GDM1 (cell line): Measurements from ENCODE around the gene PDZD7.

ENCODE experiments used
- DNase-seq: peaks from one replicate; lab custom pipeline; 2025; lab: John Stamatoyannopoulos, UW

Gene PDZD7

DNA sequence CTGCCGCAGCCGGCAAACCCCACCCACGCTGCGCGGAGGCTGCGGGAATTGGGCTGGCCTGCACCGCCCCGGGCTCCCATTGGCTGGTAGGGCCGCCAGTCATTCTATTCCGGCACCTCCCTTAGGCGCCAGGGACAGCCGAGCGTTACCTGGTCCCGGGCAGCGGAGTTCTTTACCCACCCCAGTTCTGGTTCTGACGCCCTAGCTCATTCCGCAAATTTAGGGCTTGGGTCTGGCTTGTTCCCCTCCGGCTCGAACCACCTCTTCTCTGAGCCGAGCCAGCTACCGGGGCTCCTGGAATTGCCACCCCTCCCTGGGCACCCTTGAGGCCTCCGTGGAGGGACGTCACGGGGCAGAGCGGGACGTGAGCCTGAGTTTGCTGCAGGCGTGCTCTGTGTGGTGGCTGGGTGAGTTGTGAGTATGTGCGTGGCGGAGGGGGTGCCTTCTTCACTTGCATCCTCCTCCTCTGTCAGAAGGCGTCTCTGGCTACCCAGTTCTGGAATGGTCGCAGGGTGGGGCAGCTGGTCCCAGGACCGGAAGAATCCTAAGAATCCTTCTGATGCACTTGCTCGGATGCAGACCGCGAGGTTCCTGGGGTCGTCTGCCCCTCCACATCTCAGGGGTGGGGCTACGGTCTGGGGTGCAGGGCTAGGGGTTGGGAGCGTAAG lies at the start of gene PDZD7, which contains the start of gene SFXN3:
Gene PDZD7 (minus strand): TSS at position 2 of the 668 bp plus-strand sequence. CDS start 910 bp downstream, outside the sequence.
Gene SFXN3 (plus strand): TSS at position 107 of the 668 bp plus-strand sequence. CDS start 3,461 bp downstream, outside the sequence.
- DNase-seq, result peak; percentile 84

DNA sequence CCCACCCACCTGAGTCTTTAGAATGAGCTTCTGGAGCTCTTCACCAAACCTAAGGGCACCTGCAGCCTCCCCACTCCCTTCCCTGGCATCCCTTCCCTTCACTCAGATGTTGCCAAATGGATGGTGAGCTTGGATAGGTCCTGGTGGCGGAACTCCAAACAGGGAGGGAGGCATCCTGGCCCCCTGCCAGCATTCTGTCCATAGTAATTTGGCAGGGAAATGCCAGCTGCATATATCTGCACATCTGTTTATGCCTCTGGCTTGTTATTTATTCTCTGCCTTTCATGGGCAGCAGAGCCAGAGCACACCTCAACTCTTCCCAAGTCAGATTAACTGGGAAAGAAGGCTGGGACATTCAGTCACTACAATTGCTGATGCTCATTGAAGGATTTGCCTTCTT lies 48.9 kb upstream of the PDZD7 start:
- no peak for DNase-seq

GRCh38 chr10:101076630-101077029 lies 45.7 kb upstream of the PDZD7 start:
- DNase-seq, result no peak

DNA sequence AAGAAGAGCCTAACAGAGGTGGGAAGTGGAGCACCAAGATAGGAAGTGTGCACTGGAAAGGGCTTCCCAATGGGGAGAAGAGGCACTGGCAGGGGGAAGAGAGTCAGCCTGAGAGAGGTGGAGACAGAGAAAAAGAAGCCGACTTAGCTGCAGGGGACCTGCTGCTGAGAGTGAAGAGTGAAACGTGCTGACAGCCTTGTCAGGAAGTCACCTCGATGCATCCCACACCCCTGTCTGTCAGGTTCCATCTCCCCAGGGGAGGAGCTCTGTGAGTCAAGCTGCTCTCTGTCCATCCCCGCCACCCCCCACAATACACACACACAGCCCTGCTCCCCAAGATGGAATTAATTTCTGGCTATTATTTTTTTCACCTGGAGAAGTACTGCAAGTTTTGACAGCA lies 44.8 kb upstream of the PDZD7 start:
- DNase-seq, result no peak

DNA sequence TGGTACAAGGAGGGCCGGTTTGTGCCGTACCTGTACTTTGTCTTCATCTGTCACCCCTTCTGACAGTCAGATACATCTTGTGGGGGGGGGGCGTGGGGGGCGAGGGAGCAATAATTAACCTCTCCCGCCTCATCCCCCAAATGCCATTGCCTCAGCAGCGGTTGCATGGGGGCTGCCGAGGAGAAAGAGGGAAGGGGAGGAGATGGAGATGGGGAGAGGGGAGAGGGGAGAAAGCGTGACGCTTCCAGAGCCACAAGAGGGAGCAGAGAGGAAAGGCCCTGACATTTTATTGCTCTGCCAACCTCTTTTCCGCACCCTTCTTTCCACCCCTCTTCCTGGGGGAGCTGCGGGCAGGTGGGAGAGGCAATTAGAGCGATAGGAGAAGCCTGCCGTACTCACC lies 42.7 kb upstream of the PDZD7 start:
- no peak for DNase-seq

GRCh38 chr10:101072923-101073322 lies 42.0 kb upstream of the PDZD7 start:
- no peak for DNase-seq

DNA sequence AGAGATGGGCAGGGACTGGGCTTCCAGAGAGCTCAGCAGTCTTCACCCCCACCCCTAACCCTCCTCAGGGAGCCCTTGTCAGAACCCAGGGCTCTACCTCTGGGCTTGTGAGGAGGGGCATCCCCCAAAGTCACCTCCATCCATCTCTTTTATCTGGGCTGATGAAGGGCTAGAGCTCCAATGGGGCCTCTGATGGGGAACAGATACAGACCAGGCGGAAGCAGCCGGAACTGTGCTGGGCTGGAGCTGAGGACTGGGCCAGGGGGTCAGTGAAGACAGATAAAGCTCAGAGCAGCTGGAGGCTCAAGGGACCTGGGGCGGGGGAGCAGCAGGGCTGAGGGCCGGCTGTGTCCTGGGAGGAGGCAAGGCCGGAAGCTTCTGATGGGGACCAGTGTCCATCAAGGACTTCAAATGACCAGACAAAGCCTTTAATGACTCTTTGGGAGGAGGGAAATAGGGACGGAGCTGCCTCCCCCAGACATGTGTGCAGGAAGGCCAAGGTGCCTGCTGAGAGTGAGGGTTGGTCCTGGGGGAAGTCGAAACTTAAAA lies 41.0 kb upstream of the PDZD7 start:
- DNase-seq, result no peak

DNA sequence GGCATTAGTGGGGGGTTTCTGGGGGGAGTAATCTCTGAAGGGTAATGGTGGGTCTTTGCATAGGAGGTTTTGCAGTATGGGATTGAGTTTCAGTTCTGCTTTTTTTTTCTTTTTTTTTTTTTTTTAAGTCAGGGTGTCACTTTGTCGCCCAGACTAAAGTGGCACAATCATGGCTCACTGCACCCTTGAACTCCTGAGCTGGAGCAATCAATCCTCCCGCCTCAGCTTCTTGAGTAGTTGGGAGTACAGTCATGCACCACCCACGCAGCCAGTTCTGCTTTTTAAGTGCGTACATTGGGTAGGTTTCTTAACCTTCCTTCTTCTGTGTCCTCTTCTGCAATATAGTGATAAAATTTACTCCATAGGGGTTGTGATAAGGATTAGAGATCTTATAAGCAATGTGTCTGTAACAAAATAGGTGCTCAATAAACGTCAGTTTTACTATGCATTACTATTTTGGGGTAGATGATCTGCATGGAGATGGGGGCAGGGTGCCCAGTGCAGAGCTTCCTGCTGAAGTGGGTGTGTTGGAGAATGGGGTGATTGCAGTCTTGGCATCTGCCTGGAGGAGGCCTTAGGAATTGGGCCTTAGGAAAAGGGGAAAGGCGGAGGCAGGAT lies 40.4 kb upstream of the PDZD7 start:
- DNase-seq, result peak; percentile 60

DNA sequence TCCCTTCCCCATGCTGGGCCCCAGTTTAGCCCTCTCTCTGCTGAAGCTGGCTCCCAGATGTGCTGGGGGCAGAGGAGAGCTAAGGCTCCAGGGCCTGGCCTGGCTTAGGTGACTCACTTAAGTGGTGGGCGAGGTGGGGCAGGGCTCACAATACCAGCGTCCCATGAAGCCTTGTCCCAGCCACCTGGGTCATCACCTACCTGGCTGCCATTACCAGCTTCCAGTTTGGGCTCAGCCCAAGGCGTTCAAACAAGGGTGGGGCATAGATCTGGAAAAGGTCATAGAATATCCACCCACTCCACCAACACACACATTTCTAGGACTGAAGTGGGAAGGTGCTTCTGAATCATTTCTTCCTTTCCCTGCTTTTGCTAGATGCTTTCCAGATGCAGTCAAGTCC lies 39.2 kb upstream of the PDZD7 start:
- no peak for DNase-seq

GRCh38 chr10:101069441-101069840 lies 38.5 kb upstream of the PDZD7 start:
- no peak for DNase-seq

DNA sequence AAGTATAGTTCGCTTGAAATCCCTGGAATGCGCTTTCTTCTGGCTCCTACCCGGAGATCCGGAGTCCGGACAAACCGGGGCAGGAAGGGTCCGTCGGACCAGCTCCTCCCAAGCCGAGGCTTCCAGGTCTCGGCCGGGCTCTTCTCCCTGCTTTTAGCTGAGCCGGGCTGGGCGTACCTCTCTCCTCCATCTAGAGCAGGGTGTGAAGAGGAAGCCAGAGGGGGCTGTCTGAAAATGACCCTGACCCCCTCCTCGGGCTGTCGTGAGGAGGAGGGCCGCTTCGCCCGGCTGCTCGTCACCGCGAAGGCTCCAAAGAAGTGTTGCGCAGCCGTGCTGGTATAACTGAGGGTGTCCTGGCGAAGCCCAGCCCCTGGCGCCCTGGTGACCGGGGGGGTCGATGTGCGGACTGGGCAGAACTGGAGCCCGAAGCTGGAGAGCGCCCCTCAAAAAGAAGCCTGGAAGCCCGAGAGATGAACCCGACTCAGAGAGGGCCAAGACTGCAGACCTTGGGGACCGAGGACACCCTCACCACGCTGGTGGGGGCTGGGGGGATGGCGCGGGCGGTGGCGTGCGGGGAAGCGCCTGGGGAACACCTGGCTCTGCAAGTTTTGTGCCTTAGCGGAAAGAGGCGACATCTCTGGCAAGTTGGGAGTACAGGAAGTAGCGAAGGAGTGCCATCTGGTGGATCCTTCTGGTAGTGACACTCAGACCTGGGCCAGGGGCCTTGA lies 36.6 kb upstream of the PDZD7 start:
- DNase-seq, result peak; percentile 66

- no peak for DNase-seq
Observed at GRCh38 chr10:101066896-101067355, 36.0 kb upstream of the PDZD7 start.

DNA sequence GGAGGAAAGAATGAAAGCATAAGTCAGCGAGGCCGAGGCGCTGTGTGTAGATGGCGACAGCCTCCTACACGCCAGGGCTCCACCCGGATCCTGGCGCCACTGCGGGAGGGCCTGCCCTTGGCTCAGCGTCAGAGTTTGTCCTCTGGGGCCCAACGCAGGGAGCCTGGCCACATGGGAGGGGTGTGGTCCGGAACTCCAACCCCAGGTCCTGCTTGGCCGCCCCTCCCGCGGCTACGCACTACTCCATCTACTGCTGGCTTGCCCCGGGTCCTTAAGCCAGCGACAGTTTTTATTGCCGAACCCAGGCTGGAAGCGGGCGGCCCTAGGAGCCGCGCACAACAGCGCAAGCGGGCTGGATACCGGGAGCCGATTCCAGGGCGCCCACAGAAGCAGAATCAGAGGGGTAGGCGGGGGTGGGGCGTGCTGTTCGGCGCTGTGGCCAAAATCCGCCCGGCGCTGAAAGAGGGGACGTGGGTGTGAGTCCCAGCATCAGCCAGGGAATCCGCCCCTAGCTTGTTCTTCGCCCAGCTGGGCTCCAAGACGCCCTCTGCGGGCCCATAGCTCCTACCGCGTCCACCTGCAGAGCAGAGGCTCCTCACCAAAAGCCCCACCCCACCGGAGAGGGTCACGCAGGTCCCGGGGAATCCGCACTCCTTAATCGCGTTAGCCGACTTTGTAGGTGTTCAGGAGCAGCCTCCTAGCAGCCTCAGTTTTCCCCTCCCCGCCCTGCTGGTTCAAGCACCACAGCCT lies 35.4 kb upstream of the PDZD7 start:
- DNase-seq, result no peak

- no peak for DNase-seq
Observed at GRCh38 chr10:101065481-101066145, 34.7 kb upstream of the PDZD7 start.

DNA sequence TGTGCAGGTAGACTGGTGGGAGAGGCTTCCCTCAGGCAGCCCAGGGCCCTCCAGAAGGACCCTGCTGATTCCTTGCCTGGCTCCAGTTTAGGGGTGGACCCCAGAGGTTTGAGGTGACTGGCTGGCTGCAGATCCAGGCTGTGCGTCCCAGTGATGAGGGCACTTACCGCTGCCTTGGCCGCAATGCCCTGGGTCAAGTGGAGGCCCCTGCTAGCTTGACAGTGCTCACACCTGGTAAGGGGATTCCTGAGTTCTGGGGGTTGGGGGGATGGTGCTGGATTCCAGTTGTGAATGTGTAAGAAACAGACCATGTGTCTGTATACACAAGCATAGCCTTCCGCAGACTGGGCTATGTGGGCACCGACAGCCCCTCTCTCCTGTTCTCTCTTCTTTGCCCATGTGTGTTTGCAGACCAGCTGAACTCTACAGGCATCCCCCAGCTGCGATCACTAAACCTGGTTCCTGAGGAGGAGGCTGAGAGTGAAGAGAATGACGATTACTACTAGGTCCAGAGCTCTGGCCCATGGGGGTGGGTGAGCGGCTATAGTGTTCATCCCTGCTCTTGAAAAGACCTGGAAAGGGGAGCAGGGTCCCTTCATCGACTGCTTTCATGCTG lies 33.6 kb upstream of the PDZD7 start:
- no peak for DNase-seq

DNA sequence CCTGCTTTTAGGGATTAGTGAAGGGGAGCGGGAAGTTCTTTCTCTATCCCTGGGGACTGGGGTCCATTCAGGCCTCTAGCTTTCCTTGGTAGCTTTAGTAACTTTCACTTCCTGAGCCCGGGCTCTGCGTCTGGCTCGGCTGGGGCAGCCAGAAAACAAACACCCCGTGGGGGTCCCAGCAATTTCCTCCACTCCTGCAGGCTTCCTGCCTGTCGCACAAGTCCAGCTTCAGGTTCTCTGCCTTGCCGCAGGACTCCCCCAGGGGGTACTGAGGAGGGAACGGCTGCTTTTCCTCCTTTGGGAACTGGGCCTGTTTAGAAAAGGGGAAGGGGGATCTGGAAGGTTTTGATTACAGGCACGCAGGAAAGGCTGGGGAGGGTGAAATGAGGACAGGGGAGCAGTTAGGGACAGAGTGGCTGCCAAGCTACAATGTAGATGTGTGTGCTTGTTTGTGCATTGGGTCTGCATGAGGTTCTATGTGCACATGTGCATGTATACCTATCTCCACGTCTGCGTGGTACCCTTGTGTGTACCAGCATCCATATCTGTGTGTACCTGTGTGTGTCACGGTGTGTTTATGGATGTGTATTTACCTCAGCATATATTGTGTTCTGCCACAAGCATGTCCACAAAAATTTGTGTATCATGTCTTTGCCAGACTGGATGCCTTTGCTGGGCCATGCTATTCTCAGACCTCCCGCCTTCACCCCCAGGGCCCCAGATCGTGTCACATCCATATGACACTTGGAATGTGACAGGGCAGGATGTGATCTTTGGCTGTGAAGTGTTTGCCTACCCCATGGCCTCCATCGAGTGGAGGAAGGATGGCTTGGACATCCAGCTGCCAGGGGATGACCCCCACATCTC lies 32.9 kb upstream of the PDZD7 start:
- DNase-seq, result peak; percentile 77

DNA sequence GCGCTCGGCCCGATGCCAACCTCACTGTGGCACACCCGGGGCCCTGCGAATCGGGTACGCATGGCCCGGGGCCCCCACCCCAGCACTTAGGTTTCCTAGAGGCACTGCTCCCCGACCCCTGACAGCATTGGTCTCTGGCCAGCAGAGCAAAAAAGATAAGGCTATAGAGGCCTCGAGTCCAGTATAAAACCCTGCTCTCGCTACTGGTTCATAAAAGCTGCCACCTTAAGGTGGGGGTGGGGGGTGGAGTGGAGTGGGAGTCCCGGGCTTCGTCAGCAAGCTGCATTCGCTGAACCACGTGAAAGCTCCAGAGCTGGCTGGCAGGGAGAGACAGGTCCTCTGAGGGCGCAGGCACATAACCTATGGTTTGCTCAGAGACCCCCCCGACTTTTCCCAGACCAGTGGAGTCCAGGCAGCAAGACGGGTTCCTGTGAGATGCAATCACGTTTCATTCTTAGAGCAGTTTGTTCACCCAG lies 32.2 kb upstream of the PDZD7 start:
- no peak for DNase-seq

DNA sequence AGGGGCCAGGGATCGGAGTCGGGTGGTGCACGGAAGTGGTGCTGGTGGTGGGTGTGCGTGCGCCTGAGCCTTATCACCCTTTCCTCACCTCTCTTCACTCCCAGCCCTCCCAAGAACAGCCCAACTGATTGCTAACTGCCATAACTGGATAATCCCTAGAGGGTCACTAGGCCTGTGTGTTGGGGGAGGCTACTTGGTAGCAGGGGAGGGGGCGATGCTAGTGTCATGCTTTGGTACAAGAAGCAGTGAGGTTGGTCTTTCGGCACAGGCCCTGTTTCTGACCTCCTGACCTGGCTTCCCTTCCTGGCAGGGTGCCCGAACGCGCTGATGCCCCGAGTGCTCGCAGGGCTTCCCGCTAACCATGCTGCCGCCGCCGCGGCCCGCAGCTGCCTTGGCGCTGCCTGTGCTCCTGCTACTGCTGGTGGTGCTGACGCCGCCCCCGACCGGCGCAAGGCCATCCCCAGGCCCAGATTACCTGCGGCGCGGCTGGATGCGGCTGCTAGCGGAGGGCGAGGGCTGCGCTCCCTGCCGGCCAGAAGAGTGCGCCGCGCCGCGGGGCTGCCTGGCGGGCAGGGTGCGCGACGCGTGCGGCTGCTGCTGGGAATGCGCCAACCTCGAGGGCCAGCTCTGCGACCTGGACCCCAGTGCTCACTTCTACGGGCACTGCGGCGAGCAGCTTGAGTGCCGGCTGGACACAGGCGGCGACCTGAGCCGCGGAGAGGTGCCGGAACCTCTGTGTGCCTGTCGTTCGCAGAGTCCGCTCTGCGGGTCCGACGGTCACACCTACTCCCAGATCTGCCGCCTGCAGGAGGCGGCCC lies 31.5 kb upstream of the PDZD7 start:
- DNase-seq, result peak; percentile 37
